Ishikawa (cell line): ENCODE data around the gene SELENOM.

Source experiments
- CEBPB ChIP-seq: IDR thresholded peaks from 2 replicates; pipeline ENCODE4 v1.6.1; 2012
- CREB1 ChIP-seq: IDR thresholded peaks from 2 replicates; pipeline ENCODE4 v1.6.1; 2012; ENCODE audit warnings: low read depth
- EGR1 ChIP-seq: IDR thresholded peaks from 2 replicates; pipeline ENCODE4 v1.6.1; 2012
- EP300 ChIP-seq: IDR thresholded peaks from 2 replicates; pipeline ENCODE4 v1.6.1; 2012; ENCODE audit warnings: borderline replicate concordance
- FOXM1 ChIP-seq: IDR thresholded peaks from 2 replicates; pipeline ENCODE4 v1.6.1; 2012; ENCODE audit warnings: low read depth, borderline replicate concordance
- MAX ChIP-seq: IDR thresholded peaks from 2 replicates; pipeline ENCODE4 v1.6.1; 2012
- NFIC ChIP-seq: IDR thresholded peaks from 2 replicates; pipeline ENCODE4 v1.6.1; 2012
- RAD21 ChIP-seq: IDR thresholded peaks from 2 replicates; pipeline ENCODE4 v1.6.1; 2012; ENCODE audit warnings: low read depth
- REST ChIP-seq: IDR thresholded peaks from 2 replicates; pipeline ENCODE4 v1.6.1; 2012; ENCODE audit warnings: low read depth, mild to moderate bottlenecking
- TAF1 ChIP-seq: IDR thresholded peaks from 2 replicates; pipeline ENCODE4 v1.6.1; 2012; ENCODE audit warnings: low read depth, mild to moderate bottlenecking
- TCF12 ChIP-seq: IDR thresholded peaks from 2 replicates; pipeline ENCODE4 v1.6.1; 2012; ENCODE audit warnings: low read depth
- TEAD4 ChIP-seq: IDR thresholded peaks from 2 replicates; pipeline ENCODE4 v1.6.1; 2012
- USF1 ChIP-seq: IDR thresholded peaks from 2 replicates; pipeline ENCODE4 v1.6.1; 2012
- YY1 ChIP-seq: IDR thresholded peaks from 2 replicates; pipeline ENCODE4 v1.6.1; 2012; ENCODE audit warnings: low read depth
- ZBTB7A ChIP-seq: IDR thresholded peaks from 2 replicates; pipeline ENCODE4 v1.6.1; 2012; ENCODE audit warnings: low read depth

SELENOM gene

GRCh38 chr22:31120230-31120629 lies 12.9 kb upstream of the SELENOM start:
- no peak for TF ChIP-seq TAF1
- no peak for TF ChIP-seq TEAD4
- no peak for TF ChIP-seq YY1
- TF ChIP-seq RAD21 = no peak
- no peak for TF ChIP-seq TCF12
- TF ChIP-seq EGR1 = no peak
- no peak for TF ChIP-seq EP300
- no peak for TF ChIP-seq CREB1
- no peak for TF ChIP-seq REST
- no peak for TF ChIP-seq USF1
- no peak for TF ChIP-seq NFIC
- TF ChIP-seq ZBTB7A = no peak
- no peak for TF ChIP-seq CEBPB
- TF ChIP-seq MAX = no peak
- no peak for TF ChIP-seq FOXM1

- TF ChIP-seq CEBPB (no peak), EGR1 (no peak), FOXM1 (no peak)
Observed at GRCh38 chr22:31119026-31119717, 11.8 kb upstream of the SELENOM start.

- no peak for TF ChIP-seq CEBPB
- no peak for TF ChIP-seq REST
- TF ChIP-seq ZBTB7A = no peak
- no peak for TF ChIP-seq NFIC
Observed at GRCh38 chr22:31118046-31118820, 10.9 kb upstream of the SELENOM start.

- TF ChIP-seq FOXM1 = no peak
Observed at GRCh38 chr22:31107894-31108218, 488 bp upstream of the SELENOM start.

GRCh38 chr22:31106731-31107177 lies 614 bp downstream of the SELENOM start:
- TF ChIP-seq USF1 = no peak
- TF ChIP-seq NFIC = no peak
- no peak for TF ChIP-seq MAX
- no peak for TF ChIP-seq REST
- TF ChIP-seq RAD21 = no peak
- no peak for TF ChIP-seq YY1
- TF ChIP-seq TAF1 = no peak
- TF ChIP-seq CREB1 = no peak
- TF ChIP-seq EGR1 = no peak
- no peak for TF ChIP-seq TEAD4
- TF ChIP-seq ZBTB7A = no peak
- no peak for TF ChIP-seq FOXM1
- no peak for TF ChIP-seq TCF12
- TF ChIP-seq CEBPB = no peak
- no peak for TF ChIP-seq EP300
